ENCODE measurements around the gene SLC34A1.

DNA sequence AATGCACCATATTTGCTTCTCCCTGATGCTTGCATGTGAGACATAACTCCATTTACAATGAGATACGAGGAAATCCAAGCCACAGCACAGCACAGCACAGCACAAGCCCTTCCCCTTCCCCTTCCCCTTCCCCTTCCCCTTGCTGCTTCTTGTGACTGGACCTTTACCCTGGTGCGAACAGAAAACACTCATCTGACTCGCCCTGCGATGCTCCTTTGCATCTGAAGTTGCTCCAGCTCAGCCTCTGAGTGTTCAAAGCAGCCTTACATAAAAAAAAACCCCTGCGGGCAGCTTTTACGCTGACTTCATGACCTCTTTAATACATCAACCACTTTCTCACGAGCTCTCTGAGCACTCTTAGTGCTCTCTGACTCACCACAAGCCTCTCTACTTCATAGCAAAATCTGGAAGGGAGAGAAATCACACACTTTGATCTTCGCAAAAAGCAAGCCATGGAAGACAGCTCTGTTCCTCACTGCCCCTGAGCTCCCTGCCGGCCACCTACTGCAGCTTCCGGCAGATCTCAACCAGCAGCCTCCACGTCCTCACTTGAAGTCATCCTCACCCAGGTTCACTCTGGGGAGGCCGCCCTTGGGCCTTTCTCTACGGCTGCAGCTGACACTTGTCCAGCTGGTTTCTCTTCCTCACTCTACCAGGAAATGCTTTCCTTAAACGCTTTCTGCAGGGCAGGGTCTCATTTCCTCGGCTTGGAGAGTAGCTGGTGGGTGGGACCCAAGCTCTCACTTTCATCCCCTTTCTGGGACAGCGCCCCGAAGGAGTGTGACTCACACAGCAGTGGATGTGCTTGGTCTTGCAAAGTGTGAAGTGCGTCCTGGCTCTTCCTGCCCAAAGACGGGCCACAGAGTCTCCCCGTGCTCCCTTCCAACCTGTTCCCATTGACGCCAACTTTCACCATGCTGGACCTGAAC, 5.3 kb downstream of the SLC34A1 start:
- TF ChIP-seq EZH2 (IDR thresholded peaks at IDR 0.05; ENCODE audit: low read depth, unreplicated experiment) (no peak), POLR2AphosphoS5 (IDR thresholded peaks at IDR 0.05; ENCODE audit: low read depth) (no peak)
- TF ChIP-seq, protein P1, sequence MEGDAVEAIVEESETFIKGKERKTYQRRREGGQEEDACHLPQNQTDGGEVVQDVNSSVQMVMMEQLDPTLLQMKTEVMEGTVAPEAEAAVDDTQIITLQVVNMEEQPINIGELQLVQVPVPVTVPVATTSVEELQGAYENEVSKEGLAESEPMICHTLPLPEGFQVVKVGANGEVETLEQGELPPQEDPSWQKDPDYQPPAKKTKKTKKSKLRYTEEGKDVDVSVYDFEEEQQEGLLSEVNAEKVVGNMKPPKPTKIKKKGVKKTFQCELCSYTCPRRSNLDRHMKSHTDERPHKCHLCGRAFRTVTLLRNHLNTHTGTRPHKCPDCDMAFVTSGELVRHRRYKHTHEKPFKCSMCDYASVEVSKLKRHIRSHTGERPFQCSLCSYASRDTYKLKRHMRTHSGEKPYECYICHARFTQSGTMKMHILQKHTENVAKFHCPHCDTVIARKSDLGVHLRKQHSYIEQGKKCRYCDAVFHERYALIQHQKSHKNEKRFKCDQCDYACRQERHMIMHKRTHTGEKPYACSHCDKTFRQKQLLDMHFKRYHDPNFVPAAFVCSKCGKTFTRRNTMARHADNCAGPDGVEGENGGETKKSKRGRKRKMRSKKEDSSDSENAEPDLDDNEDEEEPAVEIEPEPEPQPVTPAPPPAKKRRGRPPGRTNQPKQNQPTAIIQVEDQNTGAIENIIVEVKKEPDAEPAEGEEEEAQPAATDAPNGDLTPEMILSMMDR (conservative IDR thresholded peaks at IDR 0.05; ENCODE audit: low read depth in 2 of 2), result no peak

Measured in GM23338 (cell line).